Stimulated activated CD8-positive, alpha-beta memory T cell treated with anti-CD3 and anti-CD28 coated beads, Interleukin-12 subunit alpha, Interleukin-12 subunit beta, amount 100 ng/mL, for 4 hours (primary cell): ENCODE results near the gene PIK3R5.

Experiments
- DNase-seq: peaks from one replicate; pipeline ENCODE4 v3.0.0-alpha.2; 2020; ENCODE audit warnings: low read depth

Gene PIK3R5

GRCh38 chr17:8953156-8953885 is 12.2 kb downstream of the PIK3R5 start:
- DNase-seq: no peak

GRCh38 chr17:8952191-8952590 is 13.3 kb downstream of the PIK3R5 start:
- DNase-seq: no peak

- DNase-seq: no peak
These were observed 14.3 kb downstream of the PIK3R5 start for GRCh38 chr17:8951206-8951605.

GRCh38 chr17:8949061-8949661 is 16.3 kb downstream of the PIK3R5 start:
- DNase-seq: no peak

GRCh38 chr17:8948462-8948861 is 17.0 kb downstream of the PIK3R5 start:
- no peak for DNase-seq

- DNase-seq: no peak
These were observed 18.3 kb downstream of the PIK3R5 start for GRCh38 chr17:8947201-8947600.

GRCh38 chr17:8946476-8946875 is 19.0 kb downstream of the PIK3R5 start:
- DNase-seq: no peak

- DNase-seq: no peak
These were observed 19.4 kb downstream of the PIK3R5 start for GRCh38 chr17:8946071-8946470.

- no peak for DNase-seq
These were observed 20.8 kb downstream of the PIK3R5 start for GRCh38 chr17:8944748-8945147.

GRCh38 chr17:8944083-8944482 is 21.4 kb downstream of the PIK3R5 start:
- DNase-seq: no peak

- peak; percentile 54 for DNase-seq
These were observed 23.4 kb downstream of the PIK3R5 start for GRCh38 chr17:8941980-8942622.

GRCh38 chr17:8941520-8941919 is 24.0 kb downstream of the PIK3R5 start:
- peak; percentile 57 for DNase-seq

GRCh38 chr17:8940866-8941471 is 24.5 kb downstream of the PIK3R5 start:
- DNase-seq: no peak

GRCh38 chr17:8939496-8940334 is 25.8 kb downstream of the PIK3R5 start:
- DNase-seq: no peak

GRCh38 chr17:8938933-8939332 is 26.6 kb downstream of the PIK3R5 start:
- DNase-seq: no peak

GRCh38 chr17:8935191-8935590 is 30.3 kb downstream of the PIK3R5 start:
- peak; percentile 58 for DNase-seq

GRCh38 chr17:8934346-8934745 is 31.2 kb downstream of the PIK3R5 start:
- no peak for DNase-seq

GRCh38 chr17:8930649-8931048 is 34.9 kb downstream of the PIK3R5 start:
- no peak for DNase-seq

GRCh38 chr17:8928347-8928746 is 37.2 kb downstream of the PIK3R5 start:
- no peak for DNase-seq

GRCh38 chr17:8927395-8927794 is 38.1 kb downstream of the PIK3R5 start:
- no peak for DNase-seq

GRCh38 chr17:8925808-8926207 is 39.7 kb downstream of the PIK3R5 start:
- DNase-seq: no peak

- DNase-seq: no peak
These were observed 40.4 kb downstream of the PIK3R5 start for GRCh38 chr17:8925141-8925540.
